ENCODE results near the gene MPPED1. TPM values are rescaled to one million over a fixed set of nuclear protein-coding genes. Genes with fewer than 3 reads are reported as not detected.

MPPED1 gene
- total RNA-seq, 1 donor from 2014 or later, result not detected

- Mint-ChIP-seq H3K4me1 (ENCODE audit: low read depth) (no peaks in the 10 kb centered on the region), H3K9me3 (no peaks in the 10 kb centered on the region), H3K27me3 (ENCODE audit: low read depth) (peaks cover 24% of the 10 kb centered on the region), H3K36me3 (ENCODE audit: low read depth) (no peaks in the 10 kb centered on the region), H3K27ac (no peak overlapping the region), H3K4me3 (ENCODE audit: low read depth) (no peak overlapping the region)
- DNase-seq (ENCODE audit: low spot score), result no peak
- intact Hi-C loops (cut with micrococcal nuclease), result no loop called here
Measured at GRCh38 chr22:43407591-43407990, 4.2 kb upstream of the MPPED1 start.

DNA sequence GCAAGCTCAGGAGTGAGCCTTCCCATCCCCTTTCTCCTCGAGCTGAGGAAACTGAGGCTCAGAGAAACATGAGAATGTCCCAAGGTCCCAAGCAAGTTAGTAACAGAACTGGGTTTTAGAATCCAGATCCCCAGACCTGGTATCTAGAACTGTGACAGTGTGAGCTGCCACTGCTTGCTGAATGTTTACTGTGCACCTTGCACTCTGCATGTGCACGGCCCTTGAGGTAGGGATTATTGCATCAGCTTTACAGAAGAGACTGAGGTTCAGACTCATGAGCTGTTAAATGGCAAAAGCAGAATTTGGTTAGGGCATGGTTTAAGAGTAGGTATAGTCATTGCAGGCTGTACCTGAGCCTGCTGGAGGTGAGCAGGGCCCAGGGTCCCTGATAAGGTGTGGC, 3.8 kb upstream of the MPPED1 start:
- H3K4me3 Mint-ChIP-seq (ENCODE audit: low read depth), result no peak overlapping the region
- H3K9me3 Mint-ChIP-seq, result no peaks in the 10 kb centered on the region
- no peak for DNase-seq (ENCODE audit: low spot score)
- H3K36me3 Mint-ChIP-seq (ENCODE audit: low read depth), result no peaks in the 10 kb centered on the region
- intact Hi-C loops (cut with micrococcal nuclease), result no loop called here
- peaks cover 28% of the 10 kb centered on the region for H3K27me3 Mint-ChIP-seq (ENCODE audit: low read depth)
- H3K27ac Mint-ChIP-seq, result no peak overlapping the region
- H3K4me1 Mint-ChIP-seq (ENCODE audit: low read depth), result no peaks in the 10 kb centered on the region

DNA sequence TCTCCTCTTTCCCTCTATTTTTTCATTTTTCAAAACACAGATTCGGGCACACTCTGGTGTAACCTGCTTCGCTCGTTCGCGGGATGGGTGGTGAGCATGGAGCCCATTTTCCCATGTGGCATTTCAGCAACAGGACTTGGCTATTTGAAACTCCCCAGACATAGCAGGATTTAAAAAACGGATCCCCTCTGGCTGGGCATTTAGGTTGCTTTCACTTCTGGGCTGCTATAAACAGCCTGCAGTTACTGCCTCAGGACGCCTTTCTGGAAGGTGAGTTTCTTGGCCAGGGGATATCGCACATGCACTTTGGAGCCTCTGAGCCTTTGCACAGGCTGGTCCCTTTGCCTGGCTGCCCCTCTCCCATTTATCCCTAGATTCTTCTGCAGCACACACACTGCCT, 2.8 kb upstream of the MPPED1 start:
- H3K27ac Mint-ChIP-seq, result no peak overlapping the region
- H3K4me3 Mint-ChIP-seq (ENCODE audit: low read depth), result no peak overlapping the region
- H3K4me1 Mint-ChIP-seq (ENCODE audit: low read depth), result no peaks in the 10 kb centered on the region
- no peaks in the 10 kb centered on the region for H3K9me3 Mint-ChIP-seq
- no peaks in the 10 kb centered on the region for H3K36me3 Mint-ChIP-seq (ENCODE audit: low read depth)
- no peak for DNase-seq (ENCODE audit: low spot score)
- intact Hi-C loops (cut with micrococcal nuclease), result no loop called here
- H3K27me3 Mint-ChIP-seq (ENCODE audit: low read depth), result peaks cover 38% of the 10 kb centered on the region

DNA sequence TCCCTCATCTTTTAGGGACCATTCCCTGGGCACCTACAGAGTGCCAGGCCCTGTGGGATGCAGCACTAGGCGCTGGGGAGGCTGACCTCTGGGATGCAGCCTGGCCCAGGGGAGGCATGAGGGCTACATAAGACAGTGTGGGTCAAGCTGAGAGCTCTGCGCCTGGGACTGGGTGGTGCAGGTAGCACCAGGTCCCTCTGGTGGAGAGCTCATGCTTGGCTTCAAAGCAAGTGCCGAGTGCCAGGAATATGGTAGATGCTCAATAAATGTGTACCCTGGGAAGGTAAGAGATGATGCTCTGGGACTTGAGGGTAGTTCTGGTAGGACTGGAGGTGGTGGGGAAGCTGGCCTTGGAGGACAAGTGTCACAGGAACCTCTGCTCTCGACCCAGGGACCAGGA, 2.0 kb upstream of the MPPED1 start:
- no peak overlapping the region for H3K4me3 Mint-ChIP-seq (ENCODE audit: low read depth)
- no peaks in the 10 kb centered on the region for H3K4me1 Mint-ChIP-seq (ENCODE audit: low read depth)
- H3K36me3 Mint-ChIP-seq (ENCODE audit: low read depth), result no peaks in the 10 kb centered on the region
- peaks cover 42% of the 10 kb centered on the region for H3K27me3 Mint-ChIP-seq (ENCODE audit: low read depth)
- H3K9me3 Mint-ChIP-seq, result no peaks in the 10 kb centered on the region
- no peak overlapping the region for H3K27ac Mint-ChIP-seq
- DNase-seq (ENCODE audit: low spot score), result no peak
- intact Hi-C loops (cut with micrococcal nuclease), result no loop called here

DNA sequence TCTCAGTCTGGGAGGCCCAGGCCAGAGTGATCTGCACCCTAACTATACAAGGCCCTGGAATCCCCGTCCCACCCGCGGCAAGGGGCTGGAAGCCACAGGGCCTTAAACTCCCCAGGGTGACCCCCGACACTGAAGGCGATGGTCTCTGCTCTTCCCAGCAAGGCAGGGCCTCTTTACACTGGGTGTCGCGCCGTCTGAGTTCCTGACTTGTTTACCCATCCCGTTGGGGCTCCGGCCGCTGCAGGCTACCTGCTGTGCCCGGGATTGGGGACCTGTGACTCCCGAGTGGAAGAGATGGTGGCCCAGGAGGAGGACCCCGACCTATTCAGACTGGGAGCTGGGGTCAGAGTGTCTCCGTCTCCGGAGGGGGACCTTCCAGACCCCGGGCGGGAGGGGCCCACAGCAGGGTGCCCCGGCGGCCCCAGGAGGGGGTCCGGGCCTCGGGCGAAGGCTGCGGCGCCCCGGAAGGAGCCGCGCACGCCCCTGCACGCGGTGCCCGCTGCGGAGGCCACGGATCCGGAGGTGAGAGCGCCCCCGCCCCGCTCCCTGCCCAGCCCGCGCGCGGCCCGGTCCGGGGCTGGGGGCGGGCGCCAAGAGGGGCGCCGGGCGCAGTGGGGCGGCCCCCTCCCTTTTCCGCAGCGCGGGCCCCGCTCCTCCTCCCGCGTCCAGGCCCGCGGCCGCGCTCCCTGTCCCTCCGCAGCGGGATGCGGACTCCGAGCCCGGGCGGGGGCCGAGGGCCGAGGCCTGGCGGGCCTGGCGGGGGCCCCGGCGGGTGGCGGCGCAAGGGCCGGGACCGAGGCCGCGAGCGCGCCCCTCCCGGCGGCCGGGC, 560 bp upstream of the MPPED1 start:
- Mint-ChIP-seq H3K27ac (no peak overlapping the region), H3K4me1 (ENCODE audit: low read depth) (no peaks in the 10 kb centered on the region), H3K36me3 (ENCODE audit: low read depth) (no peaks in the 10 kb centered on the region), H3K4me3 (ENCODE audit: low read depth) (no peak overlapping the region), H3K9me3 (no peaks in the 10 kb centered on the region), H3K27me3 (ENCODE audit: low read depth) (peaks cover 45% of the 10 kb centered on the region)
- intact Hi-C loops (cut with micrococcal nuclease), result no loop called here
- DNase-seq (ENCODE audit: low spot score), result no peak

DNA sequence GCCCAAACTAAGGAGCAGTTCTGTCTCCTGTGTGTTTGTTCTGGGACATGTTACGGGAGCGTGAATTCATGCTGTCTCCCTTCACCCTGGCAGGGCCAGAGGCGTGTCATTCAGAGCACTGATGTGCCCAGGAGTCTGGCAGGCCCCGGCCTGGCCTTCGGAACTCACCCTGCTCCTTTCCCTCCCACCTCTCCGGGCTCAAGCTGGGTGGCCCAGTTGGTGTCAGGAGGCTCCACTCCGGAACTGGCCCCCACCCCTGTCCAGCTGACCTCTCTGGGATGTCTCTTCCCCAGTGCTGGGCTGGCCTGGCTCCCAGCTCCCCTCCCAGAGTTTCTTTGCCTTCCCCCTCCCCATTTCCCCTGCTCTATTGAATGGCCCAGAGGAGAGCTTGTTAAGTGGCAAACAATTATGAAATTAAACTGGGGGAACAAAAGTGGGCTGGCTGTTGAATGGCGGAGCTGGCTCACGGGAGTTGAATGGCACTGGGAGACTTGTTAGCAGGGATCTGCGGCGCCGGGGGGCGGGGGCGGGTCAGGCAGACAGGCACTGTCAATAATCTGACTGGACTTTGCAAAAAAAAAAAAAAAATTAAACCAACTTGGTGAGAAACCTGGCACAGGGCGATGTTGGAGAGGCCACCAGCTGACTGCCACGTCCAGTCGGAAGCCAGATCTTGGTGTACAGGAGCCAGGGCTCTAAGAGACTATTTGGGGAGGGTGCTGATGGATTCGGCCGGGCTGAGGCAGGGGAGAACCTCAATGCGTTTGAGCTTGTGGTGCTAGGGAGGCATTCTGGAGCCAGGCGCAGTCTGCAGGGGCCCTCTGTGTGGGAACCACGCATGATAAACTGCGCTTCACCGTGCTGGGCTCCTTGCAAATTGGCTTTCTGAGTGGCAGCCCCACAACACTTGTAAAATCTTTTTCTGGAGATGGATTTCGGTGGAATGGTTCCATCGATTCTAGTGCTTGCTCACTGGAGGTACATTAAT, 1.3 kb downstream of the MPPED1 start:
- no peak for DNase-seq (ENCODE audit: low spot score)
- intact Hi-C loops (cut with micrococcal nuclease), result no loop called here
- Mint-ChIP-seq H3K4me1 (ENCODE audit: low read depth) (no peaks in the 10 kb centered on the region), H3K27me3 (ENCODE audit: low read depth) (peaks cover 45% of the 10 kb centered on the region), H3K4me3 (ENCODE audit: low read depth) (no peak overlapping the region), H3K36me3 (ENCODE audit: low read depth) (no peaks in the 10 kb centered on the region), H3K9me3 (no peaks in the 10 kb centered on the region), H3K27ac (no peak overlapping the region)

DNA sequence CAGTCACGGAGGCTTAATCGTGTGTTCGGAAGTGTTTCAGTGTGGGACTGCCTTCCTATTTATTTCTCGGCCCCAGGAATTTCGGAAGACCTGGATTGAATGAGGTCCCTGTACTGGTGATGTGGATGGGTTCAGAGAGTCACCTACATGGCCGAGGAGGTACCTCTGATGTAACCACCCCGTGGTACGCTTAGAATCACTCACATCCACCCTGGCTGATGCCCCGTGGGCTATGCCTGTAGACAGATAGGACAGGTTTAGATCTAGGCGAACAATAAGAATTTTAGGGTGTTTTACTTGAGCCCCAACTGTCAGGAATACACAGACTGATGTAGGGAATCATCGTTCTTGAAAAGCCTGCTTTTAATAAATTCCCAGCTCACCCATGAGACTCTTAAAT, 2.0 kb downstream of the MPPED1 start:
- peaks cover 45% of the 10 kb centered on the region for H3K27me3 Mint-ChIP-seq (ENCODE audit: low read depth)
- H3K27ac Mint-ChIP-seq, result no peak overlapping the region
- no peaks in the 10 kb centered on the region for H3K4me1 Mint-ChIP-seq (ENCODE audit: low read depth)
- no peak overlapping the region for H3K4me3 Mint-ChIP-seq (ENCODE audit: low read depth)
- no peaks in the 10 kb centered on the region for H3K36me3 Mint-ChIP-seq (ENCODE audit: low read depth)
- intact Hi-C loops (cut with micrococcal nuclease), result no loop called here
- no peaks in the 10 kb centered on the region for H3K9me3 Mint-ChIP-seq
- no peak for DNase-seq (ENCODE audit: low spot score)

DNA sequence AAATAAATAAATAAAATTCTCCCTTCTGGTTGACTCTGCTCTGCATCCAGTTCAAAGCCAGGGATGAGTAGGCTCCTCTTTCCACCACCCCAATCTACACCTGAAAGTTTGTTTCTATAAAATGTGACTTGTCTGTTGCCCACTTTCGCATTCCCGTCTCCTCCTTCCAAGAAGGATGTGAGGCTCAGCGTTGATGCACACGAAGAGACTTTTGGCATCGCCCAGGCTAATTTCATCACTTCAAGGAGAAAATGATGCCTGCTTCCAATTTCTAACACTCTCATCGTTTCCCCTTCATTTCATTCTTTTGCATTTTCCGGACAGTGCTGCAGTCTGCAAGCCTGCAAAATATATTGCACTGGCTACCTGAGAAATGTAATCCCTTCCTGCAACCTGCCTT, 3.9 kb downstream of the MPPED1 start:
- no peak overlapping the region for H3K27ac Mint-ChIP-seq
- H3K9me3 Mint-ChIP-seq, result no peaks in the 10 kb centered on the region
- no peaks in the 10 kb centered on the region for H3K36me3 Mint-ChIP-seq (ENCODE audit: low read depth)
- DNase-seq (ENCODE audit: low spot score), result no peak
- intact Hi-C loops (cut with micrococcal nuclease), result no loop called here
- H3K4me1 Mint-ChIP-seq (ENCODE audit: low read depth), result no peaks in the 10 kb centered on the region
- peaks cover 31% of the 10 kb centered on the region for H3K27me3 Mint-ChIP-seq (ENCODE audit: low read depth)
- H3K4me3 Mint-ChIP-seq (ENCODE audit: low read depth), result no peak overlapping the region

DNA sequence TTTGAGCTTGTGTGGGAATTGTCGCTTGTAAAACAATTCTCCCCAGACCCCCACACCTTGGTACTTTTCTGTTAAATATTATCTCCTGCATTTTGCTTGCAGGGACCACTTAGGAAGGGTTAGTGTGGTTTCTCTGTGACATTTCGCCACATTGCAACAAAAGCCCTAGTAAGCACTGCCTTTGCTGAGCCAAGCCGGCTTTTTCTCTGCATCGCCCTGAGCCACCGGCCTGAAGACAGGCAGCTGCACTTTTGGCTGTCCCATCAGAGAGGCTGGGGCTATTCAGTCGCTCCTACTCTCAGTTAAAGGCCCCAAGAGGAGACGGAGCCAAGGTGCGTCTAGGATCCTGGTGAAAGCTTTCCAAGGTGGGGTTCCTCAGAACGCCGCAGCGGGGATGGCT, 5.7 kb downstream of the MPPED1 start:
- no peak overlapping the region for H3K4me3 Mint-ChIP-seq (ENCODE audit: low read depth)

DNA sequence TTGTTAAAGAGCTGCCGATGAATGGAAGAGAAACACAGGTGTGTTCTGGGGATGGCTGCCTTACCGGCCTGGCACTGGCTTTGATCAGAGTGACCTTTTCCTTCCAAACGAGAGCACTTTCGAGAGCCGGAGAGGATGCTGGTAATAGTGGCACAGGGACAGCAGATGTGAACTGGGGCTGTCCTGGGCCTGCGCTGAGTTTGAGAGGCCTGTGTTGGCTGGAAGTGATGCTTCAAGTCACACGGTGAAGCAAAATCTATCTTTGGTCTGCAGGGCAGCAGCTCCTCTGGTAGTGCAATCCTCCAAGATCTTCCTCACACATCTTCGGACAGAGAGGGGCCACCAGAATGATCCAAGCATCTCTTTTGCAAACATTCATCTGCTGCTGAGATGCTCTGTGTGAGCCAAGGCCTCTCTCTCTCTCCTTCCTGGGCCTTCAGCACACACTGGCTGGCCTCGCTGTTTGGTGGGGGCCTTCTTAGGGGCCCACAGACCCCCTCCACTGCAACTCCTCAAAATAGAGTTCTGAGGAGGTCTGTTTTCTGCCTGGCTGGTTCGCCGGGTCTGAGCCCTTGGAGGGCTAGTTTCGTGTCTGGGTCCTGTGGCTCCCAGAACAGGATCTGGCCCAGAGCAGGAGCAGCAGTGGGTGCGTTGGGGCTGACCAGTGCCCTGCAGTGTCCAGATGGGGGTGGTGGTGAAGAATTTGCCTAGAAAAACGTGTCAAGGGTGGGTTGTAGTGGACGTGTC, 6.4 kb downstream of the MPPED1 start:
- DNase-seq (ENCODE audit: low spot score), result no peak
- intact Hi-C loops (cut with micrococcal nuclease), result no loop called here
- H3K9me3 Mint-ChIP-seq, result no peaks in the 10 kb centered on the region
- H3K27ac Mint-ChIP-seq, result no peak overlapping the region
- no peak overlapping the region for H3K4me3 Mint-ChIP-seq (ENCODE audit: low read depth)
- H3K36me3 Mint-ChIP-seq (ENCODE audit: low read depth), result no peaks in the 10 kb centered on the region
- H3K27me3 Mint-ChIP-seq (ENCODE audit: low read depth), result peaks cover 17% of the 10 kb centered on the region
- no peaks in the 10 kb centered on the region for H3K4me1 Mint-ChIP-seq (ENCODE audit: low read depth)

More for the DNA sequence above, 5.7 kb downstream of the MPPED1 start:
- no peaks in the 10 kb centered on the region for H3K9me3 Mint-ChIP-seq
- intact Hi-C loops (cut with micrococcal nuclease), result no loop called here
- peaks cover 24% of the 10 kb centered on the region for H3K27me3 Mint-ChIP-seq (ENCODE audit: low read depth)
- no peak overlapping the region for H3K27ac Mint-ChIP-seq
- DNase-seq (ENCODE audit: low spot score), result no peak
- no peaks in the 10 kb centered on the region for H3K4me1 Mint-ChIP-seq (ENCODE audit: low read depth)
- no peaks in the 10 kb centered on the region for H3K36me3 Mint-ChIP-seq (ENCODE audit: low read depth)

DNA sequence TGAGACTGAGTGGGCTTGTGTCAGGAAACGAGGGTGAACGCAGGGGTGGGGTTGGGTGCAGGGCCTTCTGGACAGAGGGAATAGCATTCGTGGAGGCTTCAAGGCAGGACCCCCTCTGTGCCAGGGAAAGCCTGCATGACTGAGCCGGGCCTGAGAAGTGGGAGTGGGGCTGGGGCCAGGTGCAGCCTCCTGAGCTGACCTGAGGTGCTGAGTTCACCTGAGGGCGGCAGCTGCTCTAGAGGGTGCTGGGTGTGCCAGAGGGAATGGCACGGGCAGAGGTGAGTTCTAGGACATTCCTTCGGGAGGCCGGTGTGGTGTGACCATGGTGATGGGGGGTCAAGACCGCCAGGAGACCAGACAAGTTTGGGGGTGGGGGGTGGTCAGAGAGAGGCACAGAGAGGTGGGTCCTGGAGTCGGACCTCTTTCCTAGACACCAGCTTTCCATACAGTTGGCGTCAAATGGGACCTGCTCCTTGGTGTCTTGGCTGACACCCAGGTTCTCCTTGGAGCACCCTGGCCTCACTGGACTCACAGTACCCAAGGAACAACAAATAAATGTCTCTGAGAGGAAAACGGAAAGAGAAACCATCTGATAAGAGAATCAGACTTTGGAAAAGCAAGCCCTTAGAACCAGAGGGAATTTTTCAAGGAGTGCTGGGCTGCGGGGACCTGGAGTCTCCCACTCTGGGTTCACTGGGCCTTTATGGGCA, 7.7 kb downstream of the MPPED1 start:
- intact Hi-C loops (cut with micrococcal nuclease), result no loop called here
- Mint-ChIP-seq H3K9me3 (no peaks in the 10 kb centered on the region), H3K4me3 (ENCODE audit: low read depth) (no peak overlapping the region), H3K36me3 (ENCODE audit: low read depth) (no peaks in the 10 kb centered on the region), H3K4me1 (ENCODE audit: low read depth) (no peaks in the 10 kb centered on the region), H3K27me3 (ENCODE audit: low read depth) (peaks cover 4% of the 10 kb centered on the region), H3K27ac (no peak overlapping the region)
- no peak for DNase-seq (ENCODE audit: low spot score)

DNA sequence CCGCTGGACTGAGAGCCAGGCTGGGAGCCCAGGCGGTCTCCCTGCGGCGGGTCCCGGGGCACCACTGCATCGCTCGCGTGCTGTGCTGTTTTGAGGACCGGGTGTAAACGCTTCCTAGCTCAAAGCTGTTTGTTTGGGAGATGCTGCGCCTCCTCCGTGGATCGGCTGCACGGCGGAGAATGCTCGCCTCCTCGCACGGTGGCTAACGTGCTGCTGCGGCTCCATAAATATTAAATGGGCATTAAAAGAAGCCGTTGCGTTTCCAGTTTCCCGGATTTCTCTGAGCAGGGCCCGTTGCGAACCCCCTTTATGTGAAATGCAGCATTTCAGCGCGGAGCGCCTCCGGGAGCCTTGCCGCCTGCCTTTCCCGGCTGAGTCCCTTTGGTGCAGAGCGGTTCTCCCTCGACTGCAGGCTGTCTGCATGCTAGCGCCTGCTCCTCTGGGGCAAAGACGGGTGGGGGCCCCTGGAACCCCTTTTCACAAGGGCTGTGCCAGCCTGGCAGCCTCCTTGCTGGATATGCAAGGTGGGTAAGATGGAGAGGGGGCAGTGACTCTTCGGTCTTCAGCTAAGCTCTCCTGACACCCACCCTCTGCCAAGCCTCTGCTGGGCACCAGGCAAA, 9.3 kb downstream of the MPPED1 start:
- H3K27ac Mint-ChIP-seq, result no peak overlapping the region
- H3K36me3 Mint-ChIP-seq (ENCODE audit: low read depth), result no peaks in the 10 kb centered on the region
- intact Hi-C loops (cut with micrococcal nuclease), result no loop called here
- H3K4me3 Mint-ChIP-seq (ENCODE audit: low read depth), result no peak overlapping the region
- no peaks in the 10 kb centered on the region for H3K27me3 Mint-ChIP-seq (ENCODE audit: low read depth)
- no peak for DNase-seq (ENCODE audit: low spot score)
- H3K9me3 Mint-ChIP-seq, result no peaks in the 10 kb centered on the region
- no peaks in the 10 kb centered on the region for H3K4me1 Mint-ChIP-seq (ENCODE audit: low read depth)
